ENCODE results near the gene PRICKLE4.

GRCh38 chr6:41790045-41790444, 9.5 kb downstream of the PRICKLE4 start:
- TF ChIP-seq CTCF (IDR thresholded peaks at IDR 0.05) (no peak), POLR2AphosphoS5 (IDR thresholded peaks at IDR 0.05; ENCODE audit: low read depth, low read length) (no peak)

Measured in Panc1 (cell line).